Measurements from ENCODE around the gene COL17A1. TPM values are rescaled to one million over a fixed set of nuclear protein-coding genes. Genes with fewer than 3 reads are reported as not detected.

COL17A1 gene
- total RNA-seq, 1 donor from 2014 or later = 1.5 TPM

DNA sequence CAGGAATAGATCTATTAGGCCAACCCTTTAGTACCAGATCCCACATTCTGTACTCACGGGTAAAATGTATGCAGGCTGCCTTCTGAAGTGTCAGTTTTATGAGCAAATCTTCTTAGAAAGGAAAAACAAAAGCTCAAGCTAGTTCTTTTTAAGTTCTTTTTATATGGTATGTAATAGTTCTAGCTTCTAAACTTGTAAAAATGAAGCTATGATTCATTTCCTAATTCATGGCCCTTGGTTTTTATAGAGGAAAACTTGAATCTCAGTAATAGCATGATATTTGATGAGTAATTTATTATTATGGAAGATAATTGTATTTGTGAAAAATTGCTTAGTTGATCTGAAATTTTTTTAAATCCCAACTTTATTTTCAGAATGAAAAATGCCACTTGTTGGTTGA, 64.4 kb downstream of the COL17A1 start:
- no peak for TF ChIP-seq CTCF (IDR thresholded peaks at IDR 0.05)
- intact Hi-C loops (cut with DNase I) = no loop called here
- Histone ChIP-seq H3K9me3 (no peaks in the 10 kb centered on the region), H3K36me3 (peaks cover 93% of the 10 kb centered on the region), H3K27me3 (no peaks in the 10 kb centered on the region), H3K4me1 (no peaks in the 10 kb centered on the region), H3K27ac (no peak overlapping the region), H3K4me3 (no peak overlapping the region)
- ATAC-seq = no peak
- no peak for DNase-seq

- H3K9me3 ChIP-seq = no peaks in the 10 kb centered on the region
- H3K4me1 ChIP-seq = no peaks in the 10 kb centered on the region
- intact Hi-C loops (cut with DNase I) = no loop called here
- no peak overlapping the region for H3K4me3 ChIP-seq
- ATAC-seq (no peak), DNase-seq (no peak)
- no peak overlapping the region for H3K27ac ChIP-seq
- H3K36me3 ChIP-seq = peaks cover 82% of the 10 kb centered on the region
- no peaks in the 10 kb centered on the region for H3K27me3 ChIP-seq
- no peak for TF ChIP-seq CTCF (IDR thresholded peaks at IDR 0.05)
Observed at GRCh38 chr10:104020020-104020419, 65.7 kb downstream of the COL17A1 start.

DNA sequence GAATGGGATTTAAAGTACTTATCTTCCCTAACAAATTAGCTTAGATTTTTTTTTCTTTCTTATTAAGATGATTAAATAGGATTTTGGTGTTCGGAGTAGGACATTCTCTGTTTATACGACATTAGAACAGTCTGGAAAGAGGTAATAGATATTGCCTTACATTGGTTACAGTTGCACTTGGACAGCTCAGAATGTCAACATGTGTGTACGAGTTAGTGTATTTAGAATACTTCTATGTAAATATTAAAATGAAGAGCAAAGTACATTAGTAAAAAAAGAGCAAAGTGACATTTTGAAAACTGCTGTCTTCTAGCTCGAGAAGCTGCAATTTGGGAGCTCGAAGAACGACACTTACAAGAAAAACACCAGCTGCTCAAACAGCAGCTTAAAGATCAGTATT, 67.2 kb downstream of the COL17A1 start:
- Histone ChIP-seq H3K9me3 (no peaks in the 10 kb centered on the region), H3K27ac (no peak overlapping the region), H3K27me3 (no peaks in the 10 kb centered on the region), H3K4me1 (no peaks in the 10 kb centered on the region), H3K36me3 (peaks cover 74% of the 10 kb centered on the region), H3K4me3 (no peak overlapping the region)
- intact Hi-C loops (cut with DNase I) = no loop called here
- ATAC-seq (no peak), DNase-seq (no peak)
- TF ChIP-seq CTCF (IDR thresholded peaks at IDR 0.05) = no peak

DNA sequence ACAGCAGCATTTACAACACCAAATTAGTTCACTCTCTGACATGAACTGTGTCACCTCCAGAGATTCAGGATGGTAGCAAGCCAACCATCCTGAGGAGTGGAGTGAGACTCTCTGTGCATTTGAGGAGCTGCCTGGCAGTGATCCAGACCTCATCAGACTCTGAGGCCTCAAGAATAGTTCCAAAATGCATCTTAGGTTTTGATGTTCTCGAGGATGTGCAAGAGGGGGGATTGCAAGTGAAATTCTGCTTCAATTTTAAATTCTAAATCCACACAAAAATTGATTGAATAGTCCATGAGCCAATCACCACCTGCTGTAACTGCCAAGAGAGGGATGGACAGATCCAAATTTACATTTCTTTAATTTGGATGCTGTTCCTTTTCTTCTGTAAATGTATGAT, 69.0 kb downstream of the COL17A1 start:
- Histone ChIP-seq H3K27ac (no peak overlapping the region), H3K27me3 (no peaks in the 10 kb centered on the region), H3K9me3 (no peaks in the 10 kb centered on the region), H3K4me3 (no peak overlapping the region), H3K4me1 (no peaks in the 10 kb centered on the region), H3K36me3 (peaks cover 74% of the 10 kb centered on the region)
- intact Hi-C loops (cut with DNase I) = no loop called here
- DNase-seq (no peak), ATAC-seq (no peak)
- no peak for TF ChIP-seq CTCF (IDR thresholded peaks at IDR 0.05)

GRCh38 chr10:104014176-104014575, 71.5 kb downstream of the COL17A1 start:
- intact Hi-C loops (cut with DNase I) = no loop called here
- H3K36me3 ChIP-seq = peaks cover 73% of the 10 kb centered on the region

More at GRCh38 chr10:104014176-104014575, 71.5 kb downstream of the COL17A1 start:
- Histone ChIP-seq H3K9me3 (no peaks in the 10 kb centered on the region), H3K4me1 (no peaks in the 10 kb centered on the region), H3K4me3 (no peak overlapping the region), H3K27ac (no peak overlapping the region), H3K27me3 (no peaks in the 10 kb centered on the region)
- ATAC-seq = no peak
- TF ChIP-seq CTCF (IDR thresholded peaks at IDR 0.05) = no peak
- DNase-seq = no peak

All from upper lobe of right lung (tissue), 1 donor.